Lower leg skin (tissue), 3 donors: ENCODE data around the gene C3orf70.

ENCODE experiments used
- CTCF ChIP-seq, 3 donors: fragments of 450-650 bp; IDR thresholded peaks; one replicate each; pipeline ENCODE4 v1.5.1; 2016; ENCODE audit warnings: antibody characterized with exemption in 3 of 3, mild to moderate bottlenecking in 3 of 3, moderate library complexity in 2 of 3
- POLR2A ChIP-seq, 2 donors: fragments of 450-650 bp; IDR thresholded peaks; one replicate each; pipeline ENCODE4 v1.6.1; 2016 to 2017; ENCODE audit warnings: antibody characterized with exemption in 2 of 2, mild to moderate bottlenecking in 1 of 2, moderate library complexity in 1 of 2

DNA sequence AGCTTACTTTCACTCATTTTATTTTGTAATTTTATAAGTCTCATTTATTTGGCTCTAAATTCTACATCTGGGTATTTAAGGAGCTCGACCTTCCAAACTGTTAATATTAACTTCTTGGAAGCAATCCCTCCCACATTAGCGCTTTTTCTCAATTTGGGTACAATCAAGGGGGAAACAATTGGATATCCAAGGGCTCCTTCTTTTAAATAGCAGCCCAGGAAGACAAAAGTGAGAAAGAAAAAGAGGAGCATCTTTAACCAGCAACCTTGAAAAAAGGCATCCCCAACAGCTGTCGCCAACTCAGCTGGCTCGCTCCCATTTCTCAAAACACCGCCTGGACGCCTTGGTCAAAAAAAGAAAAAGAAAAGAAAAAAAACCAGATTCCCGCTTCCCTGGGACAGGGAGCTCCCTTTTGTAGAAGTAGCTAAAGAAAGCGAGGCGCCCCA, 873 bp downstream of the C3orf70 start:
- no peak for TF ChIP-seq CTCF (IDR thresholded peaks at IDR 0.05)
- TF ChIP-seq POLR2A (IDR thresholded peaks at IDR 0.05), result no peak
